MM.1S (cell line): ENCODE results near the gene PELI1.

ENCODE experiments used
- EZH2 ChIP-seq: fragments of 300-600 bp; sonication (generic); optimal IDR thresholded peaks from 2 replicates; pipeline ENCODE3; 2017; ENCODE audit warnings: low read depth, mild to moderate bottlenecking, antibody characterized with exemption, low read length, mixed read lengths
- TF ChIP-seq, protein P1 (sequence below): fragments of 300-600 bp; sonication (generic); IDR thresholded peaks from 2 replicates; pipeline ENCODE4 v1.5.1; 2016; ENCODE audit warnings: antibody characterized with exemption, low read length, mixed read lengths

- TF ChIP-seq, protein P1, sequence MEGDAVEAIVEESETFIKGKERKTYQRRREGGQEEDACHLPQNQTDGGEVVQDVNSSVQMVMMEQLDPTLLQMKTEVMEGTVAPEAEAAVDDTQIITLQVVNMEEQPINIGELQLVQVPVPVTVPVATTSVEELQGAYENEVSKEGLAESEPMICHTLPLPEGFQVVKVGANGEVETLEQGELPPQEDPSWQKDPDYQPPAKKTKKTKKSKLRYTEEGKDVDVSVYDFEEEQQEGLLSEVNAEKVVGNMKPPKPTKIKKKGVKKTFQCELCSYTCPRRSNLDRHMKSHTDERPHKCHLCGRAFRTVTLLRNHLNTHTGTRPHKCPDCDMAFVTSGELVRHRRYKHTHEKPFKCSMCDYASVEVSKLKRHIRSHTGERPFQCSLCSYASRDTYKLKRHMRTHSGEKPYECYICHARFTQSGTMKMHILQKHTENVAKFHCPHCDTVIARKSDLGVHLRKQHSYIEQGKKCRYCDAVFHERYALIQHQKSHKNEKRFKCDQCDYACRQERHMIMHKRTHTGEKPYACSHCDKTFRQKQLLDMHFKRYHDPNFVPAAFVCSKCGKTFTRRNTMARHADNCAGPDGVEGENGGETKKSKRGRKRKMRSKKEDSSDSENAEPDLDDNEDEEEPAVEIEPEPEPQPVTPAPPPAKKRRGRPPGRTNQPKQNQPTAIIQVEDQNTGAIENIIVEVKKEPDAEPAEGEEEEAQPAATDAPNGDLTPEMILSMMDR, result no peak
- TF ChIP-seq EZH2, result no peak
Measured at GRCh38 chr2:64124571-64124970, 19.6 kb downstream of the PELI1 start.
